GM21529 (cell line): Measurements from ENCODE around the gene MAN2B2.

Source experiments
- ATAC-seq: cut with Tn5 transposase; IDR thresholded peaks from one replicate; pipeline ENCODE4 v1.9.1; 2021; ENCODE audit not compliant: unreplicated experiment

MAN2B2 gene

DNA sequence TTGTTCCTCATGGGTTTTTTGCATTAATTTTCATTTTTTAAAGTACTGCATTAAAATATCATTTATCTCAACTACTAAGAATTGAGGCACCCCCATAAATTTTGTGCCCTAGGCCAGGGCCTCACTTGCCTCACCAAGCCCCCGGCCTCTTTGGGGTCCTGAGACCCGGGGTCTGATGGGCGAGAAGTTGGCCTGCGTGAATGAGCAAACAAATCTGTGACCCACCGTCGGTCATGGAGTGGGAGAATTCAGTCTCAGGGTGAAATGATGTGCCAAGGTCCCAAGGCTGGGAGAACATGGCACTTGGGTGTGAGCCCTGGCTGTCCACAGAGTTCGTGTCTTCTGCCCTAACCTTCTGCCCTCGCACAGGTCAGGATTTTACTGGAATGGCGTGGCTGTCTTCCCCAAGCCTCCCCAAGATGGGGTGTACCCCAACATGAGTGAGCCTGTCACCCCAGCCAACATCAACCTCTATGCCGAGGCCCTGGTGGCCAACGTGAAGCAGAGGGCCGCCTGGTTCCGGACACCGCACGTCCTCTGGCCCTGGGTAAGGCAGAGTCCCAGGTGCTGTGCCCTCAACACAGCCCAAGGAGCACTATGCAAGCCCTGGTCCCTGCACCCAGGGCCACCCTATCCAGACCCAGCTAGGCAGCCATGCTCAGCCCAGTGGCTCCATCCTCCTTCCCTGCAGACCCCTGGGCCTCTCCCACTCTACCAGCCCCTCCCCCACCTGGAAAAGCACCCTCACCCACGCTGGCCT is 18.0 kb downstream of the MAN2B2 start:
- no peak for ATAC-seq

DNA sequence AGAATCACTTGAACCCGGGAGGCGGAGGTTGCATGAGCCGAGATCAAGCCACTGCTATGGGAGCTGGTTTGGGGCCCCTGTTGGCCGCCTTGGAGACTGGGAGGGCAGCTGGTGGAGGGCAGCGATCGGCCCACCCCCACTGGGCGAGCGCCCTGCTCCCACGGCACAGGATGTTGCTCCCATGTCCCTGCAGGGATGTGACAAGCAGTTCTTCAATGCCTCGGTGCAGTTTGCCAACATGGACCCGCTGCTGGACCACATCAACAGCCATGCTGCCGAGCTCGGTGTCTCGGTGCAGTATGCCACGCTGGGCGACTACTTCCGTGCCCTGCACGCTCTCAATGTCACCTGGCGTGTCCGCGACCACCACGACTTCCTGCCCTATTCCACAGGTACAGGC is 19.4 kb downstream of the MAN2B2 start:
- no peak for ATAC-seq

DNA sequence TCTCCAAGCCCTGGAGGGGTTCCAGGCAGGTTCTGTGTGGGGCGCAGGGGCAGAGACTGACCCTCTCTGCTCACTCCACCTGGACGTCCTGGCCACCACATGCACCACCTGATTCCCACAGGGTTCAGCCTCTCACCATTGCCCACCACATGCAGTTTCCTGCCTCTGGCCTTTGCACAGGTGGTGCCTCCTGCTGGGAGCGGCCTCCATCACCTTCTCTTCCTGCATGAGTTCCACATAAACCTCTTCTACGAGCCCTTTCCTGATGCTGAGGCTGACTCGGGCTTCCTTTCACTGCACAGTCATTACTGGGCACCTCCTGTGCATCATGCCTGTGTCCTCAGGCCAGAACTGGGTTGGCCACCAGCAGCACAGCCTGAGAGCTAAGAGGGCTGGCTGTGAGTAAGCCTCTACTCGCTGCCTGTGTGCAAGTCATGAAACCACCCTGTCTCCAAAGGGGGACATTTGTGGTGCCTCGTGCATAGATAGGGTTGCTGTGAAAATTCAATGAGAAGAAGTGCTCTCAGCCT is 19.9 kb downstream of the MAN2B2 start:
- ATAC-seq, result no peak

DNA sequence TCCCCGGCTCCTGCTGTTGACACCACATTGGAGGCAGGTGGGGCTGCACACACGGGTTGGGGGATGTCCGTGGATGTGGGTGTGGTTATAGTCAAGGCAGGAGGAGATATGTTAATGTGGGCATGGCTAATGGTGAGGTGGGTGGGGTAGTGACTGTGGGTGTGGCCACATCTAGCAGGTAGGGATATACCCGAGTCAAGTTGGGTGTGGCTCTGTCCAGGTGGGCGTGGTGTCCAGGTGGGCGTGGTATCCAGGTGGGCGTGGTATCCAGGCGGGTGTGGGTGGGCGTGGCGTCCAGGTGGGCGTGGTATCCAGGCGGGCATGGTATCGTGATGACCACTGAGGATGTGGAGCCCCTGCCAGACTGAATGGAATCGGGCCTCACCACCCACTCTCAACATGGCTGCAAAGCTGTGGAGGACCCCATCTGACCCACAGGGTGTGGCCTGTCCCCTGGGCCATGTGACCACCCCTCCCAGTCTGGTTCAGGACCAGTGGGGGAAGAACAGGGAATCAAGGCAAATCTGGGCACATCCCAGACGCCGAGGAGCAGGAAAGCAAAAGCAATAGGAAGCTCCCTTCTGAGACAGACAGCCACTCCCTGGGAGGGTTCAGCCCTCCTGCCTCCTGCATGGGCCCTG is 21.0 kb downstream of the MAN2B2 start:
- no peak for ATAC-seq

DNA sequence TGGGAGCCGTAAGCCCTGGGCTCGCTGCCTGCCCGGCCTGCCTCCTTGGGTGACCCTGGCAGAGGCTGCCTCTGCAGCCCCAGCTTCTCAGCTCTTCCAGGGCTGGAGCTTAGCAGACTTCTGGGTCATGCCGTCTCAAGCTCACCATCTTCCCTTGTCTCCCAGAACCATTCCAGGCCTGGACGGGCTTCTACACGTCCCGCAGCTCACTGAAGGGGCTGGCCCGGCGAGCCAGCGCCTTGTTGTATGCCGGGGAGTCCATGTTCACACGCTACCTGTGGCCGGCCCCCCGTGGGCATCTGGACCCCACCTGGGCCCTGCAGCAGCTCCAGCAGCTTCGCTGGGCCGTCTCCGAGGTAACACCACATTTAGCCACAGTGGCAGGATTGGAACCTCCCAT is 22.0 kb downstream of the MAN2B2 start:
- no peak for ATAC-seq

DNA sequence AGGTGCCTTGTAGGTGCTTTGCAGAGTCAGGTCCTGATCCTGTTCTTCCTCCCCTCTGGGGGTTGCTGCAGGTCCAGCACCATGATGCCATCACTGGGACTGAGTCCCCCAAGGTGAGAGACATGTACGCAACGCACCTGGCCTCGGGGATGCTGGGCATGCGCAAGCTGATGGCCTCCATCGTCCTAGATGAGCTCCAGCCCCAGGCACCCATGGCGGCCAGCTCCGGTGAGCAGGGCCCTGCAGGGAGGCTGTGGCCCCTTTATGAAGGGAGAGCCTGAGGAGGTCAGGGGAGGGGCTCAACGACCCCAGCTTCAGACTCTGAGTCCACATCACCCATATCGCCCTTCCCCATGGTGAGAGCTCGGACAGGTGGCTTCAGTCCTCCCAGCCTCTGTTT is 23.1 kb downstream of the MAN2B2 start:
- ATAC-seq, result no peak

DNA sequence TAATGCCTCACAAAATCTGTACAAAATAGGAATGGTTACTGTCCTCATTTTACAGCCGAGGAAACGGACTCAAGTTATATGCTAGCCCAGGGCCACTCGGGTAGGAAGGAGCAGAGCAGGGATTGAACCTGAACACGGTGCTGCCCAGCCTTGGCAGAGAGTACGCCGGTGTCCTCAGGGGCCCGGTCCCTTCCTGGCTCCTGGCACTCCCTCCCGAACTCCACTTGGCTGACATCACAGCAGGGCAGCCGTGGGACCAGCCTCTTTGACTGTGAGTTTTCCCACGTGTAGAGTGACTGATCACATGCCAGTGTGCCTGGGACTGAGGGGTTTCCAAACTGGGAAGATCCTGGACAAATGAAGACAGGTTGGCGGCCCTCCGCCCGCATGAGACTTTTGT is 23.7 kb downstream of the MAN2B2 start:
- no peak for ATAC-seq

DNA sequence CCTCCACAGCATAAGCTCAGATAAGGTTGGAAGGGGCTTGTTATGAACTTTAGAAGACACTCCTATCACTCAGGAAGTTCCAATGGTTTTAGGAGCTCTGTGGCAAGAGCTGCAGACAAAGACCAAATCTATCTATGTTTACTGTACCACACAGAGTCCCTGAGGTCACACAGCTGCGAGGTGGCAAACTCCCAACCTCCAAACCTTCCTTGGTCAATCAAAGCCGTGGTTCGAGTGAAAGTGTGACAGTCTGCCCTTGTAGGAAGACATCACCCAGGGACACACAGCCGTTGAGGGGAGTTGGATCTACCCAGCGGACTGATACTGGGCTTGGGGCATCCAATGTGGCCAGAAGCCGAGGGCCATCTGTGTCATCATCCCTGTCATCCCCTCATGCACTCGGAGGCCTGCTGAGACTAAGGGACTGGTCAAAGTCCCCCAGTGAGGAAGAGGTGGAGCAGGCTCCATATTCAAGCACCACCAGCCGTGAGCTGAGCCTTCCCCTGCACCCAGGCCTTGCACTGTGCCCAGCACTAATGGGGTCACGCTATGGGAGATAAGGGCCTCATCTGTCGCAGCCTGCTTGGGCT is 26.8 kb downstream of the MAN2B2 start:
- ATAC-seq, result no peak

DNA sequence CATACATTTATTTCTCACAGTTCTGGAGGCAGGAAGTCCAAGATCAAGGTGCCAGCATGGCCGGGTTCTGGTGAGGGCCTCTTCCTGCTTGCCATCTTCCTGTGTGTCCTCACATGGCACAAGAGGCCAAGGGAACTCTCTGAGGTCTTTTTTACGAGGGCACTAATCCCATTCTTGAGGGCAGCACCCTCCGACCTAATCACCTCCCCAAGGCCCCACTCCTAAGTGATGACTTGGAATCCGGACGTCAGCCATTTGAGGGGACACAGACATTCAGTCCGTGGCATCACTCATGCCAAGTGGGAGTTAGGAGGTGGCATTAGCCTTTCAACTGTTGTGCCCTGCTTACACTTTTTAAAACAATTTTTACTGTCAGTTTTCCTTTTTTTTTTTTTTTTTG is 27.3 kb downstream of the MAN2B2 start:
- ATAC-seq, result no peak

DNA sequence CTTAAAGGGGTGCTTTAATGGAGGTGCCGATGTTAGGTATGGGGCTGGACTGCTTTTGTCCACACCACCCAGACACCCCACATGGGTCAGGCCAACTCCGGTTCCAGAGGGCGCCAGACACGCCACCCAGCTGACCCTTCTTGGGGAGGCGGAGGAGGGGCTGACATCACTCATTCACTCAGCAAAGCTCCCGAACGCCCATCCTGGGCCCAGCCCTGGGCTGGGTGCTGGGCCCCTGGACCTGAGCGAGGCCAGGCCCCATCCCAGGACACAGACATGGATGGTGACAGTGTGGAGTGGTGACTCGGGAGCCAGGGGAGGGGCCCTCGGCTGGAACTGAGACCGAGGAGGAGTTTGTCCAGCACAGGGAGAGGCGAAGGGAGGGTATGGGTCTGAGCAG is 28.1 kb downstream of the MAN2B2 start:
- no peak for ATAC-seq

DNA sequence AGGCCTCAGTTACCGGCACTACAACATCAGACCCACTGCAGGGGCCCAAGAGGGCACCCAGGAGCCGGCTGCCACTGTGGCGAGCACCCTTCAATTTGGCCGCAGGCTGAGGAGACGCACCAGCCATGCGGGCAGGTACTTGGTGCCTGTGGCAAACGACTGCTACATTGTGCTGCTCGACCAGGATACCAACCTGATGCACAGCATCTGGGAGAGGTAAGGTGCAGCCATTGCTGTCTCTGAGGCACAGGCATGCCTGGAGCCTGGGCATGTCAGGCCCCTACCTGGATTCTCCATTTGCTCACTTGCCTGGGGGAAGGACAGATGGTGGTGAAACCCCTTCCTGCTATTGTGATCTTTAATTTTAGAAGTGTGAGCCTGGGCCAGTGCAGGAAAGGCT is 30.1 kb downstream of the MAN2B2 start:
- ATAC-seq, result no peak

DNA sequence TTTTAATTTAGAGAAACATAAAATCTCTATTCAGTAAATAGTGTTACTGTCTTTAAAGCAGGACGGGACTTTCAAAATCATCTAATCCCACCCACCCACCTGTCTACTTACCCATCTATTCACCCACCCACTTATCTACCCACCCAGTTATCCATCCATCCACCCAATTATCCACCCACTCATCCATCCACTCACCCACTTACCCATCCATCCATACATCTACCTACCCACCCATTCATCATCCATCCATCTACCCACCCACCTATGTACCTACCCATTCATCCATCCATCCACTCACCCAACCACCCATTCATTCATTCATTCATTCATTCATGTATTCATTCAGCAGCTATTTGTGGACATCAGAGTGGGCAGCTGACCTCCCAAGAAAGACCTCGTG is 30.6 kb downstream of the MAN2B2 start:
- ATAC-seq, result no peak

DNA sequence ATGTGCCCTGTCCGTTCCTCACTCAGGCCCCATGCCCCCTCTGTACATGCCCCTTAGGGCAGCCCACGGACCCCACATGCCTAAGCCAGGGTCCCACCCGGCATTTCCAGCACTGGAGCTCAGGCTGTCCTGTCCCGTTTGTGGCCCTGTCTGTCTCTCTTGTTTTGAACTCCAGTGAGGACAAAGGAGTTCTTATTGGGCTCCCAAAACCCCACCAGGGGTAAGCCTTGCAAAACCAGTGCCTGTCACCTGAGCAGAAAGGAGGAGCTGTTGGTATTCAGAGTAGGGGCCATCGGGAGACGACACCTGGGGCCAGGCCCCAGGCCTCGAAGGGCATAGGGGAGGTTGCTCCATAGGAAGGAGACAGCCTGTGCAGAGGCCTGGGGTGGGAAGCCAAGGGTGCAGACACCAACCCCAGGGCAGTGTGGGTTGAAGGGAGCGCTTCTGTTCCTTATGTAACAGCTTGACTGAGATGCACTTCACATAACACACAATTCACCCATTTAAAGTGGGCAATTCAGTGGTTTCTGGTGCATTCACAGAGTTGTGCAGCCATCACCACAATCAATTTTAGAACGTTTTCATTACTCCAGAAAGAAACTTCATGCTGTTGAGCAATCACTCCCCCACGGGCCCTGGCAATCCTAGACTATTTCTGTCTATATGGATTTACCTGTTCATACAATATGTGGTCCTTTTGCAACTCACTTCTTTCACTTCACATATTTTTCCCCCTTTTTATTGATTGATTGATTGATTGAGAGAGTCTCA is 31.7 kb downstream of the MAN2B2 start:
- ATAC-seq, result no peak

DNA sequence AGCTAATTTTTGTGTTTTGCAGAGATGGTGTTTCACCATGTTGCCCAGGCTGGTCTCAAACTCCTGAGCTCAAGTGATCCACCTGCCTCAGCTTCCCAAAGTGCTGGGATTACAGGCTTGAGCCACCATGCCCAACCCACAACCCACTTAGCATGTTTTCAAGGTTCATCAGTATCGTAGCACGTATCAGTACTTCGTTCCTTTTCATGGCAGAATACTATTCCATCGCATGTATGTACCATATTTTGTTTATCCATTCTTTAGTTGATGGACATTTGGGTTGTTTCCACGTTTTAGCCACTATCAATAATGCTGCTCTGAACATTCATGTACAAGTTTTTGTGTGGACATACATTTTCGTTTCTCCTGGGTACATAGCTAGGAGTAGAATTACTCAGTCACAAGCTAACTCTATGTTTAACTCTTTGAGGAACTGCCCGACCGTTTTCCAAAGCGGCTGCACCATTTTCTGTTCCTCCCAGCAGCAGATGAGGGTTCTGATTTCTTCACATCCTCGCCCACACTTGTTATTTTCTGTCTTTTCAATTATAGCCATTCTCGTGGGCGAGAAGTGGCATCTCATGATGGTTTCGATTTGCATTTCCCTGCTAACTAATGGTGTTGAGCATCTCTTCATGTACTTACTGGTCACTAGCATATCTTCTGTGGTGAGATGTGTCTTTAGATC is 32.5 kb downstream of the MAN2B2 start:
- no peak for ATAC-seq

DNA sequence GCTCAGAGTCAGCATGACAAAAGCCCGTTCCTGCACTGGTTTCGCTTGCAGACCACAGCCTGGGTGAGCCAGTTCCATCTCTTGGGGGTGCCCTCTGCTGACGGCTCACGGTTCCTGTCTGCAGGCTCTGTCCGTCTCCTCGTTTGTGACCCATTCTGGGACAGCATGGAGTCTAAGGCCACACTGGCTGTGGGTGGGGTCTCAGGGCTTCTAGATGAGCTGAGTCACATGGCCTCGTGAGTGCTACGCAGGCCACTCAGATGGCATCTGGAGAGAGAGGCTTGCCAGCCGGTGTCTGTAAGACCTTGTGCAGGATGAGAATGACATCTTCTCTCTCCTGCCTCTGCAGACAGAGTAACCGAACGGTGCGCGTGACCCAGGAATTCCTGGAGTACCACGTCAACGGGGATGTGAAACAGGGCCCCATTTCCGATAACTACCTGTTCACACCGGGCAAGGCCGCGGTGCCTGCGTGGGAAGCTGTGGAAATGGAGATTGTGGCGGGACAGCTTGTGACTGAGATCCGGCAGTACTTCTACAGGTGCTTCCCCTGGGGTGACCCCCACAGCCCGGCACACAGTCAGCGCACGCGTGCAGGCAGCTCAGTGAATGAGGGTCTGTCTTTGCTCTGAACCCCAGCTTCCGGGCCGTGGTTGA is 33.9 kb downstream of the MAN2B2 start:
- no peak for ATAC-seq

DNA sequence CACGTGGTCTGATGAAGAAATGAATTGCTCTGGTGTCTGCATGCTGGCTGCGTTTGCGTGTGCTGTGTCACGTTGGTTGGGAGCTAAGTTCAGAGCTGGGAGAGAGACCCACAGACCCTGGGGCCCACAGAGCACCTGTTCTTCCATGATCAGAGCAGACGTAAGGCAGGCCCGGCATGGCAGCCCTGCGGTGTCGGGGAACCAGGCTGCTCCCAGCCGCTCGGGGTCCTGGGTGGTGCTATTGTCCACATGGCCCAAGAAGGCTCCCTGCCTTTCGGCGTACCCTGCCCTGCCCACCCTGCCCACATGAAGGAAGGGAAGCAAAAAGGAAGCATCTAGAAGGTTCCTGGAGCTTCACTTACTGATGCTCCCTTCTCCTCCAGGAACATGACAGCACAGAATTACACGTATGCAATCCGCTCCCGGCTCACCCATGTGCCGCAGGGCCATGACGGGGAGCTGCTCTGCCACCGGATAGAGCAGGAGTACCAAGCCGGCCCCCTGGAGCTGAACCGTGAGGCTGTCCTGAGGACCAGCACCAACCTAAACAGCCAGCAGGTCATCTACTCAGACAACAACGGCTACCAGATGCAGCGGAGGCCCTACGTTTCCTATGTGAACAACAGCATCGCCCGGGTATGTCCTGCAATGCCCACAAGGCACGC is 34.6 kb downstream of the MAN2B2 start:
- no peak for ATAC-seq

DNA sequence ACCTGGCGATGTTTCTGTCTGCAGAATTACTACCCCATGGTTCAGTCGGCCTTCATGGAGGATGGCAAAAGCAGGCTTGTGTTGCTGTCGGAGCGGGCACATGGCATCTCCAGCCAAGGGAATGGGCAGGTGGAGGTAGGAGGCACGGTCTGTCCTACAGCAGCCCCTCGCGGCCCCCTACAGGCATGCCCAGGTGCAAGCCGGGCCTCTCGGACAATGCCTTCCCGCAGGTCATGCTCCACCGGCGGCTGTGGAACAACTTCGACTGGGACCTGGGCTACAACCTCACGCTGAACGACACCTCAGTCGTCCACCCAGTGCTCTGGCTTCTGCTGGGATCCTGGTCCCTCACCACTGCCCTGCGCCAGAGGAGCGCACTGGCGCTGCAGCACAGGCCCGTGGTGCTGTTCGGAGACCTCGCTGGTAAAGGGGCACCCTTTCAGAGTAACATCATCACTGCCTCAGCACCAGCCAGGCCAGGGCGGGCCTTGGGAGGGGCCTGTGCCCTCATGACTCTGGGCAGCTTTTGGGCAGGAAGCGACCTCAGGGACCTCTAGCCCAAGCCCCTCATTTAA is 36.0 kb downstream of the MAN2B2 start:
- no peak for ATAC-seq

DNA sequence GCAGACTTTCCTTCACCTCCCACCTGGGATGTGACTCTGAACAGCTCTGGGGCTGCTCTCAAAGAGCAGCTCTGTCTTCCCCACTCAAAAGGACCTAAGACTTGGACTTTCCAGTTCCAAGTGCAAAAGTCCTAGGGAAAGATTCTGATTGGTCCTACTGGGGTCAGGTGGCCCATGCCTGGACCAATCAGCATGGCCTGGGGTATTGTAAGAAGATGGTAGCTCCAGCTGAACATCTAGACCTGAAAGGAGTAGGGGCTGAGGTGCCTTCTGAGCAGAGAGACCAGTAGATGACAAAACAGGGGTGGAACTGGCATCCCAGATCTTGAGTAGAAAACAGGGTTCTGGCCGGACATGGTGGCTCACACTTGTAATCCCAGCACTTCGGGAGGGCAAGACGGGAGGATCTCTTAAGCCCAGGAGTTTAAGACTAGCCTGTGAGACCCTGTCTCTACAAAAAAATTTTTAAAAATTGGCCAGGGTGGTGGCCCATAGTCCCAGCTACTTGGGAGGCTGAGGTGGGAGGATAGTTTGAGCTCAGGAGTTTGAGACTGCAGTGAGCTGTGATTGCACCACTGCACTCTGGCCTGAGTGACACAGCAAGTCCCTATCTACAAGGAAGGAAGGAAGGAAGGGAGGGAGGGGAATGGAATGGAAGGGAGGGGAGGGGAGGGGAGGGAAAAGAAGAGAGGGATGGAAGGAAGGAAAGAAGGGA is 38.1 kb downstream of the MAN2B2 start:
- no peak for ATAC-seq
